Measurements from ENCODE around the gene FGFBP1.

DNA sequence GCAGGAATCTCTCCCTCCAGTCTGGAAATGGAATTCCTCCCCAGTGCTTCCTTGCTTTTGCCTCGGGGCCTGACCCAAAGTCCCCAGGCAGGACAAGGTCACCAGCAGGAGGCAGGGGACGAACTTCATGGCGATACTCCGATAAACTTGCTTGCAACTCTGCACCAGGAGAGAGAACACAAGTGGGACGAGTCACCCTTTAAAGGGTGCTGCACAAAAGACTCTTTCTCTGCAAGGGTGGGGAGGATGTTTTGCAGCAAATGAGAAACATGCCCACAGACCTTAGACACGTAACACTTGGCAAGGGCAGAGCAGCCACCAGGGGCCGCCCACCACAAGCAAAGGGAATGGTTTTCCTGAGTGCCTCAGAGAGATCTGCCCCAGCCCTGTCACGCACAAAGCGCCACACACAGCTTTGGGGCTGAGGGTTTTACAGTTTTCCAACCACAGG lies 24.5 kb upstream of the FGFBP1 start, which contains the start of gene FGFBP2:
- TF ChIP-seq CSDC2 (CRISPR knock-in tag; IDR thresholded peaks at IDR 0.05) (no peak), ZNF70 (CRISPR knock-in tag; IDR thresholded peaks at IDR 0.05) (no peak), RARB (CRISPR knock-in tag; IDR thresholded peaks at IDR 0.05) (no peak), ZNF565 (CRISPR knock-in tag; conservative IDR thresholded peaks at IDR 0.05; ENCODE audit: low read depth) (no peak)

All from SK-N-SH treated with all-trans-retinoic acid at 6 μM for 48 hours (cell line).